RCC 7860 (cell line): ENCODE data around the gene TECPR1.

Experiments used
- DNase-seq: peaks from one replicate; pipeline ENCODE4 v3.0.0-alpha.2; 2015; ENCODE audit warnings: low spot score
- FAIRE-seq: peaks from 2 replicates; lab custom pipeline; 2012; peaks lifted over from hg19 to GRCh38; lab: Jason Lieb, UNC

Gene TECPR1

DNA sequence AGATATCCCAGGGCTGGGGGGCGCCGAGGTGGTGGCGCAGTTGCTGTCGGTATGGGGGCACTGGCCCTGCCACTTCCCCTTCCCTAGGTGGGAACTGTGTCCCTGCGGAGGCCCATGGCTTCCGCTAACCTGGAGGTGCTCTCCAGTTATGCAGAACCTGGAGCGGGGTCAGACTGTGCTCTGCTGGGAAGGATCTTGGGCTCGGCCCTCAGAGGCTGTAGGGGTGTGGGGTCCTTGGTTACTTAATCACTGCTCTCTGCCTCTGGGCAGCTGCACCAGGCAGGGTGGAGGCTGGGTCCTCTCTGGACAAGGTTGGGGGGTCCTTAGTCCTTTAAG lies 31.8 kb upstream of the TECPR1 start:
- no peak for DNase-seq
- FAIRE-seq = no peak

- FAIRE-seq (peak; percentile 52), DNase-seq (peak; percentile 77)
Observed at GRCh38 chr7:98283127-98283886, 31.3 kb upstream of the TECPR1 start.

GRCh38 chr7:98282703-98283102 lies 30.7 kb upstream of the TECPR1 start:
- no peak for FAIRE-seq
- DNase-seq = peak; percentile 24

DNA sequence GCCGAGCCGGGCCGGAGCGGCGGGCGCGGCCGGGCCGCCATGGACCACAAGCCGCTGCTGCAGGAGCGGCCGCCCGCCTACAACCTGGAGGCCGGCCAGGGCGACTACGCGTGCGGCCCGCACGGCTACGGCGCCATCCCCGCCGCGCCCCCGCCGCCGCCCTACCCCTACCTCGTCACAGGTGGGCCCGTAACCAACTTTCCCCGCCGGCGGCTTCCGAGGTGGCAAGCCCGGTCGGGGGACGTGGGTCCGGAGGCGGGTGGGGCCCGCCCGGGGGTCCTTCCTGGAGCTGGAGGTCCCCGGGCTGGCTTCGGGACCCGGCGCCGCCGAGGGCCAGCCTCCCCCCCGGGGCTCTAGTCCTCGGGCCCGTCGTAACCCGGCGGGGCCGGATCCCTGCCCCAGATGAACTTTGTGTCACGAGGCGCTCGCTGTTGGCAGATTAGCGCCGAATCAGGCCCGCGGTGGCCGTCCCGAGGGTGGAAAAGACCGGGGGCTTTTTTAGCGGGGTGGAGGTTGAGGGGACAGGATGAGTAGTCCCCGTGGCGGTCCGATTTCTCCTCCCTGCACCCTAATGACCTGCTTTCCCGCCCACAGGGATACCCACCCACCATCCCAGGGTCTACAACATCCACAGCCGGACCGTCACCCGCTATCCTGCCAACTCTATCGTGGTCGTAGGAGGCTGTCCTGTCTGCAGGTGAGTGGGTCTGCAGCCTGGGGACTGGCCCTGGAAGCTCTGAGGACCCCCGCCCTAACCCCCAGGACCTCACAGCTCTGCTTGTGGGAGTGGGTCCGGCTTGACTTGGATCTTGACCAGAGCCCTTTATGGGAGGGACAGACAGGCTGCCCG lies 29.9 kb upstream of the TECPR1 start:
- FAIRE-seq (no peak), DNase-seq (no peak)

DNA sequence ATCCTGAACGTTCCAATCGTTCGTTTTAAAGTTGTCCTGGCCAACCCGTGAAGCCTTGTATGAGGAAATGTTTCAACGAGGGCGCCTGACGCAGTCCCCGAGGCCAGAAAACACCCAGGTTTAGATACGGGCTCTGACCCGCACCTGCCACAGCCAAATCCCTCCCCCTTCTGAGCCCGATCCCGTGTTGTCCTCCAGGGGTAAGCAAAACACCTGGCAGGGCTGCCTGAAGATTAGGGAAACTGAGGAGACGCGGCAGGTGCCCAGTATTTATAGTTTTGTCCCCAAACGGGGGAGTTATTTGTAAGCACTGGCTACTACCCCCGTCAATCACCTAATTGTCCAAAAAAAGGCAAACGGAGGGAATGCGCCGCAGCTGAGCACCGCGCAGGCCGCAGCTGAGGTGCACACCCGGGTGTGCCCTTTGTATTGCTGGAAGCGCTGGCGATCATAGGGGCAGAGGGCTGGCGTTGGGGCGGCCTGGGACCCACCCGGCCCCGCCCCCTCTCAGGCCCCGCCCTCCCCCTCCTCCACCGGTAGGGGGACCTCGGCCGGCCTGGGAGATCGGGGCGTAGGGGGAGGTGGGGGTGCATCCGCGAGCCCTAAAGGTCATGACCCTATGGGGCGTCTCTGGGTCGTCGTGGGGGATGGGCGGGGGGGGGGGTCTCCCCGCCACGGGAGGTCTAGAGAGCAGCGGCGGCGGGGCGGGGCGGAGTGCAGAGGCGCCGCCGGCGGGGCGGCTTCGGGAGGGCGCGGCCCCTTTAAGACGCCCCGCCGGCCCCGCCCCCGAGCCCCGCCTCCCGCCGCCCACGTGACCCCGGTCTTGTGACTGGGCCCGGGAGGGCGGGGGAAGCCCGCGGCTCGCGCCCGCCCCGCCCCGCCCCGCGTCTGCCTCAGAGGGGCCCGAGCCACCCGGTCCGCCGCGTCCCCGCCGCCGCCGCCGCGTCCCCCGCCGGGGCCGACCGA lies 29.0 kb upstream of the TECPR1 start, which contains the start of gene BRI3:
BRI3 (plus strand) TSS at position 896 of the 966 bp plus-strand sequence. CDS start 110 bp downstream, outside the sequence.
- DNase-seq (peak; percentile 75), FAIRE-seq (no peak)

- no peak for FAIRE-seq
- DNase-seq = no peak
Observed at GRCh38 chr7:98280296-98280695, 28.3 kb upstream of the TECPR1 start.

DNA sequence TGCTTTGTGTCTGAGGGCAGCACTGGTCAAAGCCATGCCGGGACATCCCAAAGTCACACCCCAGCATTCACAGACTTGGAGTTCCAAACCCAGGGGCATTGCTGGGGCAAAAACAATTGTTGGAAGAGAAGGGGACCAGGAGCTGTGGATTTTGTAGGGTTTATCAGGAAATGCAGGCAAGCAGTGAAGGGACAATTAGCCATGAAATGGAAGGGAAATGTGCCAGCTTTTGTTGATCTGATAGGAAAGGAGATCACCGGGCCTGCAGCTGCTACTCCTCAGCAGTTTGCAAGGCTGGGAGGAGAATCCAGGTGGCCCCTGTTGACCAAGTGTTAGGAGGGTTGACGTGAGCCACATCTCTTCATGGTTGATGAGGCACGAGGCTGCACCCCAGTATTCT lies 26.9 kb upstream of the TECPR1 start:
- FAIRE-seq (no peak), DNase-seq (no peak)

DNA sequence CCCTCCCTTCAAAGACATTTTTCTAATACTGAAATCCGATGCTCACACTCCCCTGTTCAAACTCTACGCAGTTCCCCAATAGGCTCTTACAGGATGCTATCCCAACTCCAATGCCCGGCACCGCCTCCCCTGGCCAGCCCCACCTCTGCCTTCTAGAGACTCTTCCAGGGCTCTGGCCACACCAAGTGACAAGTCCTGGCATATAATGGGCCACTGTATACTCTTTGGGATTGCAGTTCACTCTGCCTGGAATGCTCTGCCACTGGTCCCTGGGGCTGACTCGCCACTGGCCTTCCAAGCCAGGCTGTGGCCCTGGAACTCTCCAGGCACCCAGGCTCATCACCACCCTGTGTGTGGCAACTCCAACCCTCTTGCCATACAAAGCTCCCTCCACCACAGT lies 26.4 kb upstream of the TECPR1 start:
- DNase-seq (no peak), FAIRE-seq (no peak)

- DNase-seq (no peak), FAIRE-seq (no peak)
Observed at GRCh38 chr7:98276241-98276761, 24.3 kb upstream of the TECPR1 start.

DNA sequence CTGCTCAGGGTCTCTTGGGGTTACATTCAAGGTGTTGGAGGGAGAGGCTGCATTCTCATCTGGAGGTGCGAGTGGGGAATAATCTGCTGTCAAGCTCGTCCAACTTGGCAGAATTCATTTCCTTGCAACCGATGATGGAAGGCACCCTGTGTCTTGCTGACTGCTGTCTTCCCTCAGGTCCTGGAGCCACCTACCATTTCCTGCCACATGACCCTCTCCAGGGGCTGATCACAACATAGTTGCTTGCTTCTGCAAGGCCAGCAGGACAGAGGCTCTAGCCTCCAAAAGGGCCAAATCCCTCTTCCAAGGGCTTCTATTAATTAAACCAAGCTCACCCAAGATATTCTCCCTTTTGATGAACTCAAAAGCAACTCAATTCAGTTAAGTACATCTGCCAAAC lies 15.3 kb upstream of the TECPR1 start:
- FAIRE-seq = no peak

DNA sequence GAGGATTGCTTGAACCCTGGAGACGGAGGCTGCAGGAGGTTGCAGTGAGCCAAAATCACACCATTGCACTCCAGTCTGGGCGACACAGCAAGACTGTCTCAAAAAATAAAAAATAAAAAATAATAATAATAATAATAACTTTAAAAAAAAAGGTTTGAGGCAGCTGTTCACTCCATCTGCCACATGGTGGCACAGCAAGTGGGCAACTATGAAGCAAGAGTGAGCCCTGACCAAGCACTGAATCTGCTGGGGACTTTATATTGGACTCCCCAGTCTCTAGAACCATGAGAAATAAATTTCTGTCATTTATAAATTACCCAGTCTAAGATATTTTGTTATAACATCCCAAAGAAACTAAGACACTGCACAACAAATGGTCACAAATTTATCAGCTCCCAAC lies 14.8 kb upstream of the TECPR1 start:
- DNase-seq = no peak
- FAIRE-seq = no peak

More for the DNA sequence above, 15.3 kb upstream of the TECPR1 start:
- no peak for DNase-seq

GRCh38 chr7:98265841-98266271 lies 13.8 kb upstream of the TECPR1 start:
- no peak for FAIRE-seq

GRCh38 chr7:98257701-98258100 lies 5.7 kb upstream of the TECPR1 start:
- FAIRE-seq (no peak), DNase-seq (no peak)

More at GRCh38 chr7:98265841-98266271, 13.8 kb upstream of the TECPR1 start:
- DNase-seq = peak; percentile 67

- FAIRE-seq = no peak
- no peak for DNase-seq
Observed at GRCh38 chr7:98256431-98256830, 4.4 kb upstream of the TECPR1 start.

DNA sequence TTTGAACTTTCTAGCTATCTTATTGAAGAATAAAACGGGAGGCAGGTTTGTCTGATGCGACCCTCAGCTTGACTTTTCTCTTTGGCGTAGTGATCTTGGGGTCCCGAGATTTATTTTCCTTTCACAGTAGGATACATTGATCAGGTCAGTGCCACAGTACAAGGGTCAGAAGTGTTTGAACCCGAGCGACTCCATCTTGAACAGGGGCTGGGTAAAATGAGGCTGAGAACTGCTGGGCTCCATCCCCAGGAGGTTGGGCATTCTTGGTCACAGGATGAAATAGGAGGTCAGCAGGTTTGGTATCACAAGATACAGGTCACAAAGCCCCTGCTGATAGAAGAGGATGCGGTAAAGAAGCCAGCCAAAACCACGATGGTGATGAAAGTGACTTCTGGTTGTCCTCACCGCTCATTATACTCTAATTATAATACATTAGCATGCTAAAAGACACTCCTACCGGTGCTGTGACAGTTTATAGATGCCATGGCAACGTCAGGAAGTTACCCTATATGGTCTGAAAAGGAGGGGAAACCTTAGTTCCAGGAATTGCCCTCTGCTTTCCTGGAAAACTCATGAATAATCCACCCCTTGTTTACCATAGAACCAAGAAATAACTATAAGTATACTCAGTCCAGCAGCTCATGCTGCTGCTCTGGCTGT lies 3.0 kb upstream of the TECPR1 start:
- no peak for FAIRE-seq

DNA sequence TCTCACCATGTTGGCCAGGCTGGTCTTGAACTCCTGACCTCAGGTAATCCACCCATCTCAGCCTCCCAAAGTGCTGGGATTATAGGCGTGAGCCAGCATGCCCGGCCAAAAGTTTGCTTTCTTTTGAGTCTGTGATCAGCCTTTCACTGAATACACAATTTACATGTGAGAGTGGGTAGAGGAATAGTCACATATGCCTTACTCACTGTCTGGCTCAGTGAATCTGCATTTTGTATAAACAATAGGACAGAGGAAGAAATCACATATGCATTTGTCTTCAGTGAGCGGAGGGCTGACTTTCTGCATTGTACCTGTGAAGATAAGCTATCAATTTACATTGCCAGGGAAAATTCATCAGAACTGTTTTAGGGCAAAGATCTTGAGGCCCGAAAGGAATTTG lies 2.5 kb upstream of the TECPR1 start:
- FAIRE-seq (no peak), DNase-seq (no peak)

More for the DNA sequence above, 3.0 kb upstream of the TECPR1 start:
- no peak for DNase-seq

DNA sequence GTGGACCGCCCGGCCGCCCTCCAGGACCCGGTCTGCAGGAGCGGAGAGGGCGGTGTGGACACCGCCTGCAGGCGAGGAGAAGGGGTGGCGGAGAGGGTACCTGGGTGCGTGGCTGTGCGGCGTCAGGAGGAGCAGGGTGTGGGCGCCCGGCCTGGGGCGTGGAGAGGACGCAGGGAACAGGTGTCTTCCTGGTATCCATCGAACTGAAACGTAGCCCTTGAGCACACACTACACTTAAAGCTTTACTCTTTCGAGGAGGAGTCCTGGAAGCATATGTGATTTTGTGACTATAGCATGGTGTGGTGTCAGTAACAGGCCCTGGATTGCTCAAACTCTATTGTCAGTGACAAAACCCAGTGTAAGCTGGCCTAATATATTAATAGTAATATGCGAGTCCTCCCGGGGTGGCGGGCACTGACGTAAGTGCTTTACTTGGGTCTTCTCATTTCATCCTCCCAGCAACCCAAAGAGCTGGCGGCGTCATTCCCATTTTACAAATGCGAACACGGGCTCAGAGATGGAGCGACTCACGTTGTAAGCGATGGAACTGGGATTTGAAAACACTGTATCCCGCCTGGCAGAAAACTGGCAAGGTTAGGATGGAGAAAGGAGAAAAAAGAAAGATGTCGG lies 508 bp upstream of the TECPR1 start:
- DNase-seq (no peak), FAIRE-seq (no peak)

- FAIRE-seq (no peak), DNase-seq (no peak)
Observed at GRCh38 chr7:98251231-98251600, 816 bp downstream of the TECPR1 start.

GRCh38 chr7:98250789-98251188 lies 1.2 kb downstream of the TECPR1 start:
- no peak for FAIRE-seq
- DNase-seq = no peak

DNA sequence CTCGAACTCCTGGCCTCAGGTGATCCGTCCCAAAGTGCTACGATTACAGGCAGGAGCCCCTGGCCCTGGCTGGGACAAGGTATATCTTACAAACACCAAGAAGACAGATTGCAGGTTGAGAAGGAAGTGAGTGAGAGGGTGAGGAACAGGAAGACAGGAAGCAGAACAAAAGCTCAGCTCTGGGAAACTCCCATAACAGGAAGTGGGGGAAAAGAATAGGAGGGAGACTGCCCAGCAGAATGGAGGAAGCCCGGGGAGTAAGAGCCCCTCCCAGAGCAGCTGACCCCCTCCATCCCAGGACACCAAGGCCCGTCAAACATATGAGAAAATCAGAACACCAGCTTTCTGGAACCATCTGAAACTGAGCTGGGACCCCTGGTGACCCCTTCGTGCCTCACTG lies 2.9 kb downstream of the TECPR1 start:
- no peak for DNase-seq
- no peak for FAIRE-seq
